Measurements from ENCODE around the gene XIAP. TPM values are rescaled to one million over a fixed set of nuclear protein-coding genes. Genes with fewer than 3 reads are reported as not detected.

The XIAP gene
- total RNA-seq, 2 donors from 2014 or later: 30.0 to 56.4 TPM

DNA sequence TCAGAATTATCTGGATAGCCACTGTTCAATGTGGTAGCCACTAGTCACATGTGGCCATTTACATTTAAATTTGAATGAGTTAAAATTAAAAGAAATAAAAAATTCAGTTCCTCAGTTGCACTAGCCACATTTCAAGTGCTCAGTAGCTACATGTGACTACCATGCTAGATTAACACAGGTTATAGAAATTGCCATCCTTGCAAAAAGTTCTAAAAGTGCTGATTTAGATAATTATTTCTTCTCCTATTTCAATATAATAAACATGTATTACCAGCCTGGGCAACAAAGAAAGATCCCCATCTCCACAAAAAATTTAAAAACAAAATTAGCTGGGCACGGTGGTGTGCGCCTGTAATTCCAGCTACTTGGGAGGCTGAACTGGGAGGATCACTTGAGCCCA is 90.0 kb downstream of the XIAP start:
- no peaks in the 10 kb centered on the region for H3K27me3 ChIP-seq (replicated peaks; ENCODE audit: insufficient read depth)
- intact Hi-C loops (cut with DNase I): no loop called here

GRCh38 chrX:123959281-123960063 is 99.6 kb downstream of the XIAP start:
- Histone ChIP-seq H3K36me3 (no peaks in the 10 kb centered on the region), H3K27ac (peak overlapping the region; percentile 88 to 94), H3K4me3 (peak overlapping the region; percentile 49 to 51), H3K4me1 (replicated peaks) (no peaks in the 10 kb centered on the region), H3K27me3 (replicated peaks; ENCODE audit: insufficient read depth) (no peaks in the 10 kb centered on the region), H3K9me3 (no peaks in the 10 kb centered on the region)
- DNase-seq (ENCODE audit: low spot score): peak; percentile 24
- intact Hi-C loops (cut with DNase I): loop anchor here (5.0 kb wide), 1 partner anchor 58 kb away; no protein-coding TSS in a partner anchor
- TF ChIP-seq POLR2AphosphoS5 (IDR thresholded peaks at IDR 0.05): peak; percentile 2
- TF ChIP-seq POLR2A (IDR thresholded peaks at IDR 0.05): no peak
- TF ChIP-seq CTCF (IDR thresholded peaks at IDR 0.05): no peak
- WGBS: 1% methylated on average over 34 of the region's 35 CpGs

More for the DNA sequence above, 90.0 kb downstream of the XIAP start:
- Histone ChIP-seq H3K4me1 (replicated peaks) (no peaks in the 10 kb centered on the region), H3K36me3 (no peaks in the 10 kb centered on the region), H3K4me3 (no peak overlapping the region), H3K27ac (no peak overlapping the region), H3K9me3 (no peaks in the 10 kb centered on the region)
- TF ChIP-seq POLR2AphosphoS5 (IDR thresholded peaks at IDR 0.05): no peak
- TF ChIP-seq POLR2A (IDR thresholded peaks at IDR 0.05): no peak
- no peak for TF ChIP-seq CTCF (IDR thresholded peaks at IDR 0.05)
- DNase-seq (ENCODE audit: low spot score): no peak
- WGBS: 100% methylated on average over 2 of the region's 2 CpGs

DNA sequence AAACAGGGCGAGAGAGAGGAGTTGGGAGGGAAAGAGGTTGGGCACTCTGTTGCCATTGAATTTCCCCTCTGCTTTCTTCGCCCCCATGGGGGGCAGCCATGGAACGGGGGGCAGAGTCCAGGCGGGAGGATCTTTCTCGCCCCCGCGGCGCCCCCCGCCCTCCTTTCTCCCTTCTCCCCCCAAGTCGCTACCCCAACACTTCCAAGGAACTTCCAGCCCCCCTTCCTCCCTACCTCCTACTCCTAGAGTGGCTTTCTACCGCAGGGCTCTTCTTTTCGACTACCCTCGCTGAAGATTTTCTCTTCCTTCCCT is 101.1 kb downstream of the XIAP start:
- Histone ChIP-seq H3K27me3 (replicated peaks; ENCODE audit: insufficient read depth) (no peaks in the 10 kb centered on the region), H3K36me3 (no peaks in the 10 kb centered on the region), H3K4me1 (replicated peaks) (no peaks in the 10 kb centered on the region), H3K27ac (peak overlapping the region; percentile 98 to 99), H3K4me3 (peak overlapping the region; percentile 49 to 57), H3K9me3 (no peaks in the 10 kb centered on the region)
- WGBS: 2% methylated on average over 8 of the region's 13 CpGs
- no peak for DNase-seq (ENCODE audit: low spot score)
- no peak for TF ChIP-seq CTCF (IDR thresholded peaks at IDR 0.05)
- no peak for TF ChIP-seq POLR2A (IDR thresholded peaks at IDR 0.05)
- no peak for TF ChIP-seq POLR2AphosphoS5 (IDR thresholded peaks at IDR 0.05)
- intact Hi-C loops (cut with DNase I): loop anchor here (5.0 kb wide), 1 partner anchor 56 kb away; no protein-coding TSS in a partner anchor

GRCh38 chrX:123961268-123962005 is 101.6 kb downstream of the XIAP start, which contains the start of gene STAG2:
Gene STAG2 (plus strand): TSS chrX:123961706. CDS start chrX:124022628, 60,922 bp downstream.
- Histone ChIP-seq H3K4me3 (peak within 1 kb of the TSS; percentile 49 to 57), H3K27ac (peak within 1 kb of the TSS; percentile 98 to 99), H3K27me3 (replicated peaks; ENCODE audit: insufficient read depth) (no peaks in the 10 kb centered on the region), H3K36me3 (no peaks in the 10 kb centered on the region), H3K4me1 (replicated peaks) (no peaks in the 10 kb centered on the region), H3K9me3 (no peaks in the 10 kb centered on the region)
- DNase-seq (ENCODE audit: low spot score): peak; percentile 77
- WGBS: 0% methylated on average over 18 of the region's 38 CpGs
- intact Hi-C loops (cut with DNase I): loop anchor here (5.0 kb wide), 1 partner anchor 56 kb away; no protein-coding TSS in a partner anchor
- peak; percentile 44 for TF ChIP-seq POLR2AphosphoS5 (IDR thresholded peaks at IDR 0.05)
- no peak for TF ChIP-seq CTCF (IDR thresholded peaks at IDR 0.05)
- peak; percentile 53 for TF ChIP-seq POLR2A (IDR thresholded peaks at IDR 0.05)

Data from prostate gland (tissue), 2 donors.